GM18511 (cell line): Measurements from ENCODE around the gene APOC1.
A peak's percentile ranks its signal among the peaks of the same experiment; 100 is the strongest.
"Not testable (repeated sequence)": the region's sequence is repeated elsewhere in the genome, so short reads cannot be mapped to it uniquely, and the experiment has no call there.

Experiments used
- ATAC-seq: cut with Tn5 transposase; IDR thresholded peaks from one replicate; pipeline ENCODE4 v1.9.1; 2021; ENCODE audit warnings: mild to moderate bottlenecking, moderate library complexity; ENCODE audit not compliant: unreplicated experiment

APOC1 gene

GRCh38 chr19:44912854-44913253 is 1.6 kb upstream of the APOC1 start:
- ATAC-seq, result no peak

- not testable (repeated sequence) for ATAC-seq
Observed at GRCh38 chr19:44913512-44914432, 636 bp upstream of the APOC1 start.

GRCh38 chr19:44924243-44924725 is 9.9 kb downstream of the APOC1 start:
- ATAC-seq, result no peak

- no peak for ATAC-seq
Observed at GRCh38 chr19:44925114-44925891, 10.9 kb downstream of the APOC1 start.

GRCh38 chr19:44926245-44927077 is 12.1 kb downstream of the APOC1 start:
- not testable (repeated sequence) for ATAC-seq

GRCh38 chr19:44927746-44928145 is 13.3 kb downstream of the APOC1 start:
- ATAC-seq, result no peak

GRCh38 chr19:44930088-44930487 is 15.7 kb downstream of the APOC1 start:
- no peak for ATAC-seq

- ATAC-seq, result no peak
Observed at GRCh38 chr19:44931541-44931940, 17.1 kb downstream of the APOC1 start.

- ATAC-seq, result no peak
Observed at GRCh38 chr19:44939668-44940067, 25.3 kb downstream of the APOC1 start.

GRCh38 chr19:44942067-44942571 is 27.7 kb downstream of the APOC1 start, which contains the start of gene APOC4:
APOC4 (plus strand) TSS chr19:44942237; CDS start chr19:44942278, 41 bp downstream.
- ATAC-seq, result no peak

GRCh38 chr19:44943801-44944249 is 29.4 kb downstream of the APOC1 start:
- ATAC-seq, result peak; percentile 83

GRCh38 chr19:44947041-44947581 is 32.7 kb downstream of the APOC1 start:
- ATAC-seq, result no peak

GRCh38 chr19:44948237-44948636 is 33.8 kb downstream of the APOC1 start:
- no peak for ATAC-seq

GRCh38 chr19:44948763-44949374 is 34.5 kb downstream of the APOC1 start:
- no peak for ATAC-seq

GRCh38 chr19:44949550-44949949 is 35.1 kb downstream of the APOC1 start:
- ATAC-seq, result no peak

- ATAC-seq, result no peak
Observed at GRCh38 chr19:44951179-44952159, 37.1 kb downstream of the APOC1 start.

GRCh38 chr19:44954278-44954648 is 39.9 kb downstream of the APOC1 start:
- ATAC-seq, result no peak

GRCh38 chr19:44954649-44955504 is 40.5 kb downstream of the APOC1 start, which contains the start of gene CLPTM1:
CLPTM1 (plus strand) TSS chr19:44955380; CDS start chr19:44955396, 16 bp downstream.
- ATAC-seq, result peak; percentile 92
